ENCODE data around the gene MGMT. TPM values are rescaled to one million over a fixed set of nuclear protein-coding genes. Genes with fewer than 3 reads are reported as not detected.

The MGMT gene
- total RNA-seq, 2 donors from 2014 or later = 17.8 to 19.2 TPM

GRCh38 chr10:129656642-129657041, 189.6 kb downstream of the MGMT start:
- Mint-ChIP-seq H3K36me3 (ENCODE audit: insufficient read depth in 2 of 2) (peaks cover 2 to 9% of the 10 kb centered on the region in 2 donors), H3K27me3 (ENCODE audit: low read depth) (no peaks in the 10 kb centered on the region), H3K27ac (no peak overlapping the region), H3K4me1 (ENCODE audit: low read depth) (no peaks in the 10 kb centered on the region), H3K9me3 (peaks cover 0 to 8% of the 10 kb centered on the region in 2 donors), H3K4me3 (no peak overlapping the region)
- ATAC-seq (replicated peaks in 1 of 2) (no peak), DNase-seq (no peak)

- ATAC-seq (replicated peaks in 1 of 2) = no peak
- H3K4me1 Mint-ChIP-seq (ENCODE audit: low read depth) = no peaks in the 10 kb centered on the region
- H3K4me3 Mint-ChIP-seq = no peak overlapping the region
- DNase-seq = no peak
- H3K27me3 Mint-ChIP-seq (ENCODE audit: low read depth) = no peaks in the 10 kb centered on the region
- peaks cover 2 to 10% of the 10 kb centered on the region in 2 donors for H3K36me3 Mint-ChIP-seq (ENCODE audit: insufficient read depth in 2 of 2)
- H3K27ac Mint-ChIP-seq = no peak overlapping the region
- H3K9me3 Mint-ChIP-seq = peaks cover 0 to 10% of the 10 kb centered on the region in 2 donors
Observed at GRCh38 chr10:129657297-129658017, 190.4 kb downstream of the MGMT start.

GRCh38 chr10:129658376-129659072, 191.5 kb downstream of the MGMT start:
- H3K4me1 Mint-ChIP-seq (ENCODE audit: low read depth) = no peaks in the 10 kb centered on the region
- no peak overlapping the region for H3K4me3 Mint-ChIP-seq
- H3K36me3 Mint-ChIP-seq (ENCODE audit: insufficient read depth in 2 of 2) = peaks cover 2 to 13% of the 10 kb centered on the region in 2 donors
- DNase-seq (no peak), ATAC-seq (replicated peaks in 1 of 2) (no peak)
- H3K27ac Mint-ChIP-seq = no peak overlapping the region
- no peaks in the 10 kb centered on the region for H3K27me3 Mint-ChIP-seq (ENCODE audit: low read depth)
- peaks cover 2 to 12% of the 10 kb centered on the region in 2 donors for H3K9me3 Mint-ChIP-seq

- no peak for ATAC-seq (replicated peaks in 1 of 2)
- H3K4me1 Mint-ChIP-seq (ENCODE audit: low read depth) = no peaks in the 10 kb centered on the region
- peaks cover 3 to 19% of the 10 kb centered on the region in 2 donors for H3K36me3 Mint-ChIP-seq (ENCODE audit: insufficient read depth in 2 of 2)
- no peaks in the 10 kb centered on the region for H3K27me3 Mint-ChIP-seq (ENCODE audit: low read depth)
- DNase-seq = no peak
- H3K27ac Mint-ChIP-seq = no peak overlapping the region
- H3K4me3 Mint-ChIP-seq = no peak overlapping the region
- peaks cover 4 to 14% of the 10 kb centered on the region in 2 donors for H3K9me3 Mint-ChIP-seq
Observed at GRCh38 chr10:129659508-129660268, 192.6 kb downstream of the MGMT start.

- DNase-seq = no peak
- no peaks in the 10 kb centered on the region for H3K4me1 Mint-ChIP-seq (ENCODE audit: low read depth)
- peaks cover 6 to 21% of the 10 kb centered on the region in 2 donors for H3K36me3 Mint-ChIP-seq (ENCODE audit: insufficient read depth in 2 of 2)
- H3K9me3 Mint-ChIP-seq = peaks cover 6 to 15% of the 10 kb centered on the region in 2 donors
- no peak overlapping the region for H3K4me3 Mint-ChIP-seq
- no peaks in the 10 kb centered on the region for H3K27me3 Mint-ChIP-seq (ENCODE audit: low read depth)
- no peak for ATAC-seq (replicated peaks in 1 of 2)
- H3K27ac Mint-ChIP-seq = no peak overlapping the region
Observed at GRCh38 chr10:129660569-129660968, 193.5 kb downstream of the MGMT start.

DNA sequence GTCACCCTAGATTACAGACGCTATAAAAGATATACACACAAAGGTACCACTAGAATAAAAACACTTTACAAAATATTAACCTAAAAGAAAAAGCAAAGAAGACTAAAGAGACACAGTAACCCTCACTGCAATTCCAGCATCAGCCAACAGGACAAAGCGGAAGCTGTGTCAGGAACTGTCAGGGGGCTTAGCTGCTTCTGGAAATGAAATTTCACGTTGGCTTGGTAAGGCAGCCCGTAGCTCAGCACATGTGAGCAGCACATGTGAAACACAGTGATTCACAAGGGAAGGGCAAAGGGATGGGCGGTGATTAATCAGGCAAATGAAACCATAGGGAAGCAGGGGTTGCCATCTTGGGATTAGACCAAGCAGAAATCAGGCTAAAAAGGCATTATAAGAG, 195.4 kb downstream of the MGMT start:
- Mint-ChIP-seq H3K9me3 (peaks cover 8 to 16% of the 10 kb centered on the region in 2 donors), H3K27ac (no peak overlapping the region), H3K4me1 (ENCODE audit: low read depth) (no peaks in the 10 kb centered on the region), H3K27me3 (ENCODE audit: low read depth) (no peaks in the 10 kb centered on the region), H3K36me3 (ENCODE audit: insufficient read depth in 2 of 2) (peaks cover 7 to 21% of the 10 kb centered on the region in 2 donors), H3K4me3 (no peak overlapping the region)
- no peak for DNase-seq
- no peak for ATAC-seq (replicated peaks in 1 of 2)

DNA sequence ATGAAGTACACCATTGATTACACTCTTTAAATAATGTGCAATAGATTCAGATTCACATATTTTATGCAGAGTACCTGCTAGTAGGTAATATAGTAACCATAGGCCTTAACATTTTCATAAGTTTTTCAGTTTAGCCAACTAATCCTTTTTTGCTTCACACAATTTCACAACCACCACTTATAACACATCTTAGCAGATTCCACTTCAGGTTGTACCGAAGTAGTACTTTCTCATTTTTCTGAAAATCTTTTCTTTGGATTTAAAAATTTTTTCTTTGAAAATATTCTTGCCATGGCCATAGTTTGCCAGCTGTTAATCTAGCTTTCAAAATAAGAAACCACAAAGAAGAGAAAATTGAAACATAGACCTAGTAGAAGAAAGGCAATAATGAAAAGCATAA, 203.1 kb downstream of the MGMT start:
- H3K4me3 Mint-ChIP-seq = no peak overlapping the region
- H3K9me3 Mint-ChIP-seq = peaks cover 3 to 6% of the 10 kb centered on the region in 2 donors
- H3K4me1 Mint-ChIP-seq (ENCODE audit: low read depth) = no peaks in the 10 kb centered on the region
- no peaks in the 10 kb centered on the region for H3K27me3 Mint-ChIP-seq (ENCODE audit: low read depth)
- DNase-seq = no peak
- peaks cover 10 to 17% of the 10 kb centered on the region in 2 donors for H3K36me3 Mint-ChIP-seq (ENCODE audit: insufficient read depth in 2 of 2)
- H3K27ac Mint-ChIP-seq = no peak overlapping the region
- ATAC-seq (replicated peaks in 1 of 2) = no peak

- H3K27ac Mint-ChIP-seq = no peak overlapping the region
- H3K9me3 Mint-ChIP-seq = peaks cover 2 to 3% of the 10 kb centered on the region in 2 donors
- ATAC-seq (replicated peaks in 1 of 2) = no peak
- peaks cover 6 to 18% of the 10 kb centered on the region in 2 donors for H3K36me3 Mint-ChIP-seq (ENCODE audit: insufficient read depth in 2 of 2)
- H3K4me3 Mint-ChIP-seq = no peak overlapping the region
- no peaks in the 10 kb centered on the region for H3K4me1 Mint-ChIP-seq (ENCODE audit: low read depth)
- H3K27me3 Mint-ChIP-seq (ENCODE audit: low read depth) = no peaks in the 10 kb centered on the region
- DNase-seq = no peak
Observed at GRCh38 chr10:129673292-129673691, 206.3 kb downstream of the MGMT start.

- ATAC-seq (replicated peaks in 1 of 2) = no peak
- Mint-ChIP-seq H3K27me3 (ENCODE audit: low read depth) (no peaks in the 10 kb centered on the region), H3K36me3 (ENCODE audit: insufficient read depth in 2 of 2) (peaks cover 4 to 18% of the 10 kb centered on the region in 2 donors), H3K9me3 (peaks cover 2 to 8% of the 10 kb centered on the region in 2 donors), H3K4me3 (no peak overlapping the region), H3K4me1 (ENCODE audit: low read depth) (no peaks in the 10 kb centered on the region), H3K27ac (peak overlapping the region; percentile 9)
- DNase-seq = no peak
Observed at GRCh38 chr10:129675027-129675769, 208.2 kb downstream of the MGMT start.

DNA sequence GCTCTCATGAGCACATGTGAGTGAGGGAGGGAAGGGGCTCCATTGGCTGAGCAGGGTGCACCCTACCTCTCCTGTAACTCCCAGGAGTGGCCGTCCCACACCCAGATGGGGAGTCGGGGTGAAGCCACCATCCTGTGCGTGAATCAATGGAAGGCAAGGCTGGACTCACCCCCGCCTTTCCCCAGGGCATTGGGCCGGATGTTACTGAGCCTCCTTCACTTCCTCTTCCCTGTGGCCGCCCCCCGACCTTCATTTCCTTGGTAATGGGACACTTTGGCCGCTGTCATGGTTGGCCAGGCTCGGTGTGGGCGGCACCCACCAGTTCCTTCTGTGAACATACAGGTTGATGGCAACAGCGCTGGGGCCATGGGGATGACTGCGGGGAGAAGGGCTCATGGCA, 209.0 kb downstream of the MGMT start:
- Mint-ChIP-seq H3K27me3 (ENCODE audit: low read depth) (no peaks in the 10 kb centered on the region), H3K36me3 (ENCODE audit: insufficient read depth in 2 of 2) (peaks cover 6 to 18% of the 10 kb centered on the region in 2 donors), H3K27ac (no peak overlapping the region), H3K9me3 (peaks cover 2 to 8% of the 10 kb centered on the region in 2 donors), H3K4me3 (no peak overlapping the region), H3K4me1 (ENCODE audit: low read depth) (no peaks in the 10 kb centered on the region)
- ATAC-seq (replicated peaks in 1 of 2) = no peak
- DNase-seq = no peak

DNA sequence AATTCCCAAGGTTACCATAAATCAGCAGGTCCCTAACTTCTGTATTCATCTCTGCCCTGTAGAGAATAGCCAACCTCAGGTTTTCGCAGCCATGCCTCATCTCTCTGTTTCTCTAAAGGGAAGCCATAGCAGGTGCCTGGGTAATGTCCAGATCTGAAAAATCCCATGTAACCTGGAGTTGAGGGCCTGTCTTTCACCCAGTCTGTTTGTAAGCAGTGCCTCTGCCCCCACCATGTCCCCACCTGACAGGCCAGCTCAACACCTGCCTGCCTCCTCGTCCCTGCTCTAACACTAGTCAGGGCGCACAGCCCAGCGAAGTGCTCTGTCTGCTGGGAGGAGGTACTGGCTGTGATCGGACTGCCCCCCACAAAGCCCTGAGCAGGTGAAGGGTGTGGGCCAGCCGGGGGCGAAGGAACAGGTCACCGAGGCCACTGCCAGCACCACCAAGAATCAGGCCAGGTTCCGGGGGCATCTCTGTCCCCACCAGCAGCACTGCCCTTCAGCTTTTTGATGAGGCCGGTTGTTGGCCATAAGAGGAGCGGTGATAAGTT, 210.4 kb downstream of the MGMT start:
- Mint-ChIP-seq H3K4me1 (ENCODE audit: low read depth) (peaks cover 5% of the 10 kb centered on the region), H3K27ac (no peak overlapping the region), H3K4me3 (no peak overlapping the region), H3K36me3 (ENCODE audit: insufficient read depth in 2 of 2) (peaks cover 4 to 17% of the 10 kb centered on the region in 2 donors), H3K27me3 (ENCODE audit: low read depth) (no peaks in the 10 kb centered on the region), H3K9me3 (peaks cover 0 to 8% of the 10 kb centered on the region in 2 donors)
- ATAC-seq (replicated peaks in 1 of 2) = no peak
- no peak for DNase-seq

DNA sequence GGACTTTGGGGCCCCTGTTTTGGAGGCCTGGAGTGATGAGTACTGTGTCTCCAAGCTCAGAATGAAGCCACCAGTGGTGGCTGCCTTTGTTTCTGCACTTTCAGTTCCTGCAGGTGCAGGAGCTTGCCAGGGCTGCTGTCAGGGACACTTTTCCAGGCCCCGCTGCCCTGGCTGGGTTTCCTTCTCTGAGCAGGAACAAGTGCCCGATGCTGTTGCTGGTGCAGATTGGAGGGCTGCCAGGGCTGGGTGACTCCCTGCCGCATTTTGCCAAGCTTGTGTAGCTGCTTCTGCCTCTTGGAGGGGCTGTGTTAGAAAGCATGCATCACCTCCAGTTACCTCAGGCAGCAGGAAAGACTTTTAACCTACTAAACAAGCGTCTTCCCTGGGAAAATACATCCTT, 211.1 kb downstream of the MGMT start:
- no peaks in the 10 kb centered on the region for H3K27me3 Mint-ChIP-seq (ENCODE audit: low read depth)
- ATAC-seq (replicated peaks in 1 of 2) (no peak), DNase-seq (no peak)
- peaks cover 0 to 8% of the 10 kb centered on the region in 2 donors for H3K9me3 Mint-ChIP-seq
- H3K4me3 Mint-ChIP-seq = no peak overlapping the region
- no peak overlapping the region for H3K27ac Mint-ChIP-seq
- peaks cover 3 to 17% of the 10 kb centered on the region in 2 donors for H3K36me3 Mint-ChIP-seq (ENCODE audit: insufficient read depth in 2 of 2)
- peaks cover 5% of the 10 kb centered on the region for H3K4me1 Mint-ChIP-seq (ENCODE audit: low read depth)
